ENCODE results near the gene CTXN3. TPM values are rescaled to one million over a fixed set of nuclear protein-coding genes. Genes with fewer than 3 reads are reported as not detected.

CTXN3 gene
- total and polyA plus RNA-seq, 2 donors: 0.30 TPM; not detected in 1

DNA sequence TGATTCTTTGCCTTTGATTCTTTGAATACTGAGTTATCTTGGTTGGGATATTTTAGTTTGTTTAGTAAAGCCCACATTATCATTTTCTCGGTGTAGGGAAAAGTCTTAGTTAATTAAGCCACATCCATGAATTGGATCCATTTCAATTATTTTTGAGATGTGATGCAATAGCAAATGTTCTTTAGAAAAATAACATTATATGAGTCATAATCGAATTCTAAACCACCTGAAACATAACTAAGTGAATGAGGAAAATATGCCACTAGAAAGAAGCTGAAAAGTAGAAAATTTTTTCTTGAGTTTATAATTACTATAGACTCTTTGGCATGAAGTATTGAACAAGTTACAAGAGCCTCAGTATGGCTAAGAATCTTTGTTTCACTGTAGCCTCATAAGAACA lies 36.8 kb downstream of the CTXN3 start:
- Histone ChIP-seq H3K27me3 (ENCODE audit: control insufficient read depth in 2 of 2, insufficient read depth in 1 of 2, low read length in 1 of 2) (no peaks in the 10 kb centered on the region), H3K27ac (ENCODE audit: low read depth in 1 of 2, low read length in 1 of 2) (no peak overlapping the region), H3K36me3 (ENCODE audit: control insufficient read depth in 2 of 2, insufficient read depth in 2 of 2, low read length in 1 of 2) (no peaks in the 10 kb centered on the region), H3K4me3 (ENCODE audit: low read length in 2 of 2) (no peak overlapping the region), H3K4me1 (ENCODE audit: control insufficient read depth in 2 of 2, insufficient read depth in 2 of 2, low read length in 2 of 2) (no peaks in the 10 kb centered on the region), H3K9me3 (ENCODE audit: control insufficient read depth in 2 of 2, insufficient read depth in 1 of 2, low read length in 1 of 2) (no peaks in the 10 kb centered on the region)
- WGBS: 85% methylated on average over 2 of the region's 2 CpGs
- no peak for DNase-seq (ENCODE audit: low read depth in 6 of 9, low spot score in 9 of 9)

DNA sequence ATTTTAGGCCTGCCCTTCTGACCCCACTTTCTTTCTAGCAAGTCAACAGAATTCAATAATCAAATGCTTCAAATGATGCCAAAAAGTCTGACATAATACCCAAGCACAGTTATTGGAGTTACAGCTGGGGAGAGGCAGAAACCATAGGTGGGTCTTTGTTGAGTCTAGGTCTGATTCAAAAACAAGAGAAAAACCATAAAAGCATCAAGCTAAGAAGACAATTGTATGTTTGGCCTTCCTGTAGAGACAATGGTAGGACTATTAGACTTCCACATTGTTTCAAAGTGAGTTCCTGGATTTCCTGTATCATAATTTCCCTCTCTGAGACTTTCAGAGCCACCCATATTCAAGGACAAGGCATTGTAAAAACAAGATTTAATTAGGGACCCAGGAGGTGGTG lies 37.5 kb downstream of the CTXN3 start:
- no peak overlapping the region for H3K4me3 ChIP-seq (ENCODE audit: low read length in 2 of 2)
- H3K27me3 ChIP-seq (ENCODE audit: control insufficient read depth in 2 of 2, insufficient read depth in 1 of 2, low read length in 1 of 2): no peaks in the 10 kb centered on the region
- no peaks in the 10 kb centered on the region for H3K9me3 ChIP-seq (ENCODE audit: control insufficient read depth in 2 of 2, insufficient read depth in 1 of 2, low read length in 1 of 2)
- H3K27ac ChIP-seq (ENCODE audit: low read depth in 1 of 2, low read length in 1 of 2): no peak overlapping the region
- H3K4me1 ChIP-seq (ENCODE audit: control insufficient read depth in 2 of 2, insufficient read depth in 2 of 2, low read length in 2 of 2): no peaks in the 10 kb centered on the region
- no peak for DNase-seq (ENCODE audit: low read depth in 6 of 9, low spot score in 9 of 9)
- no peaks in the 10 kb centered on the region for H3K36me3 ChIP-seq (ENCODE audit: control insufficient read depth in 2 of 2, insufficient read depth in 2 of 2, low read length in 1 of 2)

DNA sequence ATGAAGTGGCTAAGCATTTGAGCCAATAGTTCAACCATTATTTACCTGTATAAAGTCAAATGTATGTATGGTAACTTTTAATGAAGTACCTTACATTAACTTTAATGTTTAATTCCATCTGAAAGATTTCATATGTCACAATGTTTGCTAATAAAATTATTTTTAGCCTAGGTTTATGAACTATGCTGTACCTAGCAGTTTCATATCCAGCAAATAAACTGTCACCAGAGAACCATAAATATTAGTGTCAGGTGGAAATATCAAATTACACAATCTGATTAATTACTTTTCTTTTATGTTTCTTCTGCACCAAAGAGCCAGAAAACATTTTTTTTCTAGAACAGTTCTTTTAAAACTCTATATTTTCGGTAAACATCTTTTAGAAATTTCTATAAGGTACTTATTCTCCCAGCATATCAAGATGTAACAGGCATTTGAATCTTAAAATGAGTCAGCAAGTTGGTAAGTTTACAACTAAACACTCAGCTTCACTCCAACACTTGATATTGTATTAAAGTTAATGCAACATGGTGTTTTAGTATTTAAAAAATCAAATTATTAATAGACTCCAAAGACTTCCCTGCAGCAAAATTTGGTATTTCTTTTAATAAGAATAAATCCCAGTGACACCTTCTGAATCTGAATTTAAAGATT lies 45.8 kb downstream of the CTXN3 start:
- DNase-seq (ENCODE audit: low read depth in 6 of 9, low spot score in 9 of 9): no peak
- Histone ChIP-seq H3K9me3 (ENCODE audit: control insufficient read depth in 2 of 2, insufficient read depth in 1 of 2, low read length in 1 of 2) (no peaks in the 10 kb centered on the region), H3K4me3 (ENCODE audit: low read length in 2 of 2) (no peak overlapping the region), H3K27me3 (ENCODE audit: control insufficient read depth in 2 of 2, insufficient read depth in 1 of 2, low read length in 1 of 2) (no peaks in the 10 kb centered on the region), H3K27ac (ENCODE audit: low read depth in 1 of 2, low read length in 1 of 2) (no peak overlapping the region), H3K36me3 (ENCODE audit: control insufficient read depth in 2 of 2, insufficient read depth in 2 of 2, low read length in 1 of 2) (no peaks in the 10 kb centered on the region), H3K4me1 (ENCODE audit: control insufficient read depth in 2 of 2, insufficient read depth in 2 of 2, low read length in 2 of 2) (no peaks in the 10 kb centered on the region)
- WGBS: 87% methylated on average over 1 of the region's 1 CpG

DNA sequence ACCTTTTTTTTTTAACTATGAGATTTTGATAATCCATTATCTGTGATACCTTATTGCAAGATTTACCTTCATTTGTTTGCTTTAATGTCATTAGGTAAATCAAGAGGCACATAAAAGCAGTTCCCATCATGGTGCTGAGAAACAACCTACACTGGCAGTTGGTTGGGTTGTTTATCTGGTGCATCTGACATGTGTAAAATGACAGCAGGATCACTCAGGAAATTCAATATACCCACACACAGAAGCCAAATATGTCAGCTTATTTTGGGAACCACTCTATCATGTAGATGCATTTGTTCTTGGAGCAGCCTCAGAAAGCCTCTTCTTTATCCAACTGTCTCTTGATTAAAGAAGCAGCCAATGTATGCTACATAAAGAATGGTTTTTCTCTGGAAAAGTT lies 46.5 kb downstream of the CTXN3 start:
- no peak for DNase-seq (ENCODE audit: low read depth in 6 of 9, low spot score in 9 of 9)
- Histone ChIP-seq H3K9me3 (ENCODE audit: control insufficient read depth in 2 of 2, insufficient read depth in 1 of 2, low read length in 1 of 2) (no peaks in the 10 kb centered on the region), H3K4me3 (ENCODE audit: low read length in 2 of 2) (no peak overlapping the region), H3K4me1 (ENCODE audit: control insufficient read depth in 2 of 2, insufficient read depth in 2 of 2, low read length in 2 of 2) (no peaks in the 10 kb centered on the region), H3K27ac (ENCODE audit: low read depth in 1 of 2, low read length in 1 of 2) (no peak overlapping the region), H3K36me3 (ENCODE audit: control insufficient read depth in 2 of 2, insufficient read depth in 2 of 2, low read length in 1 of 2) (no peaks in the 10 kb centered on the region), H3K27me3 (ENCODE audit: control insufficient read depth in 2 of 2, insufficient read depth in 1 of 2, low read length in 1 of 2) (no peaks in the 10 kb centered on the region)

DNA sequence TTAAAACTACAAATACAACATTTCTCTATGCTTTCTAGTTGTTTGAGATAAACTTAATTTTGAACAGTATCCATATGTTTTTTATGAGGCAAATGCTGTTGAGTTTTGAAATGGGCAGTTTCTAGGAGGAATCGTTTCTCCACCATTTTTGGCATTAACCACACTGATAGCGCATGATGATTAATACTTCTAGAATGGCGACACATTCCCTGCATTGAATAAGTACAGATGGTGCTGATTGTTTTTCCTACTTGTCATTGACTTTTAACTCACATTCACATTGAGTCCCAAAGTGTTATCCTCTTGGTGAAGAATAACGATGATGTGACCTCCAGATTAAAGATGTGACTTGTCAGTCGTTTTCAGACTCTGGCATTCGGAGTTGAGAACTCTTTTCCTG lies 47.8 kb downstream of the CTXN3 start:
- 94% methylated on average over 6 of the region's 6 CpGs for WGBS
- Histone ChIP-seq H3K4me1 (ENCODE audit: control insufficient read depth in 2 of 2, insufficient read depth in 2 of 2, low read length in 2 of 2) (no peaks in the 10 kb centered on the region), H3K36me3 (ENCODE audit: control insufficient read depth in 2 of 2, insufficient read depth in 2 of 2, low read length in 1 of 2) (no peaks in the 10 kb centered on the region), H3K27me3 (ENCODE audit: control insufficient read depth in 2 of 2, insufficient read depth in 1 of 2, low read length in 1 of 2) (no peaks in the 10 kb centered on the region), H3K4me3 (ENCODE audit: low read length in 2 of 2) (no peak overlapping the region), H3K9me3 (ENCODE audit: control insufficient read depth in 2 of 2, insufficient read depth in 1 of 2, low read length in 1 of 2) (no peaks in the 10 kb centered on the region), H3K27ac (ENCODE audit: low read depth in 1 of 2, low read length in 1 of 2) (no peak overlapping the region)
- DNase-seq (ENCODE audit: low read depth in 6 of 9, low spot score in 9 of 9): no peak

DNA sequence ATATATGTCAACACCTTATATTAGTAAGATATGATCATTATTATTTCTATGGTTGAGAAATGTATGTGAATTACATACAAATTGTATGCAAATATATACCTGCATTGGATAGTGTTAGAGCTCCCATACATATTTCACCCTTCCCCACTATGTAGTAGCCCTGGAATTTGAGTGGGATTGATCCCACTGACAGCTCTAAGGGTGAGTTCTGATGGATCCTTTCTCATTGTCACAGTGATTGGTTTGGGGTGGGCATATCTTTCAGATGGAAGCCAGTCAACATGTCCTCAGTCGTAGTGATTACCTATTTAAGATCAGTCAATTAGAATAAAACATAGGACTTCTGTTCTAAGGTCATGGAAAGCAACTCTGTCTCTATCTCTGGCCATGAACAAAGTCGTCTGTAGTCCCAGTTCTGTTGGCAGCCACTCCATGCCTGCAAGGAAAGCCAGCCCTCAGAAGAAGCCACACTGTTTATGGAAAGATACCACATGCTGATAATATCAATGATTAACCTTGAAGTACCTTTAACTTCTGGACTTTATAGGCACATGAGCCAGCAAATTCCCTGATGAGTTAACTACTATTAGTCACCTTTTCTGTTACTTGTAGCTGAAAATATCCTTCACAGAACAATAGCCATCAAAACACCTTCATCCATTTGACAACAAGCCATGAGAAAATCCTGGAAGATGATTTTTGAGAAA lies 49.2 kb downstream of the CTXN3 start:
- Histone ChIP-seq H3K4me1 (ENCODE audit: control insufficient read depth in 2 of 2, insufficient read depth in 2 of 2, low read length in 2 of 2) (no peaks in the 10 kb centered on the region), H3K36me3 (ENCODE audit: control insufficient read depth in 2 of 2, insufficient read depth in 2 of 2, low read length in 1 of 2) (no peaks in the 10 kb centered on the region), H3K9me3 (ENCODE audit: control insufficient read depth in 2 of 2, insufficient read depth in 1 of 2, low read length in 1 of 2) (no peaks in the 10 kb centered on the region), H3K27me3 (ENCODE audit: control insufficient read depth in 2 of 2, insufficient read depth in 1 of 2, low read length in 1 of 2) (no peaks in the 10 kb centered on the region), H3K27ac (ENCODE audit: low read depth in 1 of 2, low read length in 1 of 2) (no peak overlapping the region), H3K4me3 (ENCODE audit: low read length in 2 of 2) (no peak overlapping the region)
- WGBS: 84% methylated on average over 2 of the region's 2 CpGs
- DNase-seq (ENCODE audit: low read depth in 6 of 9, low spot score in 9 of 9): no peak

DNA sequence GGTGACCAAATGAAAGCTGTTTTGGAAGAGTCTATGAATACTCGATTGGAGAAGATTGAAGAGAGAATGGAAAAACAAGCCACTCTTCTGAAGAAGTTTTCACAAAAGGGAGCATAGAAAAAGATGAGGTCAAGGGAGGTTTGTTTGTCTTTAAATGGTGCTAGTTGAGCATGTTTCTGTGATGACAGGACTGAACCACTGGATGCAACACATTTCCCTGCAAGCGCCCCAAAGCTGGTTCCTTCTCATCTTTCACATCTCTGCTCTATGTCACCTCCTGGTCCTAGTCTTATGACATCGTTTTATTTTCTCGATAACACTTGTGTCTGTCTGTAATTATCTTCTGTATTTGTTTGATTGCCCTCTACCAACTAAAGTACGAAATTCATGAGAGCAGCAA lies 50.5 kb downstream of the CTXN3 start:
- no peaks in the 10 kb centered on the region for H3K36me3 ChIP-seq (ENCODE audit: control insufficient read depth in 2 of 2, insufficient read depth in 2 of 2, low read length in 1 of 2)
- DNase-seq (ENCODE audit: low read depth in 6 of 9, low spot score in 9 of 9): no peak
- no peaks in the 10 kb centered on the region for H3K27me3 ChIP-seq (ENCODE audit: control insufficient read depth in 2 of 2, insufficient read depth in 1 of 2, low read length in 1 of 2)
- H3K9me3 ChIP-seq (ENCODE audit: control insufficient read depth in 2 of 2, insufficient read depth in 1 of 2, low read length in 1 of 2): no peaks in the 10 kb centered on the region
- WGBS: 94% methylated on average over 5 of the region's 5 CpGs
- H3K4me1 ChIP-seq (ENCODE audit: control insufficient read depth in 2 of 2, insufficient read depth in 2 of 2, low read length in 2 of 2): no peaks in the 10 kb centered on the region
- H3K27ac ChIP-seq (ENCODE audit: low read depth in 1 of 2, low read length in 1 of 2): no peak overlapping the region
- H3K4me3 ChIP-seq (ENCODE audit: low read length in 2 of 2): no peak overlapping the region

DNA sequence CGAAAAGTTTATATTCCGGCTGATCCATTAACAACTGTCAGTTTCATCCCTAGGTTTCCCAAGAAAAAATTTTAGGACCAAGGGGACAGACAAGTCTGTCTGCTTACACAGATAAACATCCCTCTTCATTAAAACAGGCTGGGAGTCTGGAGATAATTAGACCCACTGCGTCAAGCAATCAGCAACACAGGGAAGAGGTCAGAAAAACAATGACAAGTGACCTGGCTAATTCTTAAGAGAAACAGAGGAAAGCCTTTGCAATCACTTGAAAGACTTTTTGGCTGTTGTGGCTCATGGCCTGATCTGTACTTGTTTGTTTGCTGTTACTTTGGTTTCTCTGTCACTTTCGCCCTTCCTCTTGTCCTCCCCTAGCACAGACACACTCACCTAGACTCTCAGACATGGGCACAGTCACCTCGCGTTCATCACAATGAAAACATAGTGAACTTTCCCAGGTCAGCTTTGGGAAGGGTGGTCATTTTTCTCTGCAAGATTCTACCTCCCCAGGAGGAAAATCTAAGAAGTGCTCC lies 51.4 kb downstream of the CTXN3 start:
- WGBS: 96% methylated on average over 6 of the region's 6 CpGs
- Histone ChIP-seq H3K27ac (ENCODE audit: low read depth in 1 of 2, low read length in 1 of 2) (no peak overlapping the region), H3K4me1 (ENCODE audit: control insufficient read depth in 2 of 2, insufficient read depth in 2 of 2, low read length in 2 of 2) (no peaks in the 10 kb centered on the region), H3K27me3 (ENCODE audit: control insufficient read depth in 2 of 2, insufficient read depth in 1 of 2, low read length in 1 of 2) (no peaks in the 10 kb centered on the region), H3K4me3 (ENCODE audit: low read length in 2 of 2) (no peak overlapping the region), H3K9me3 (ENCODE audit: control insufficient read depth in 2 of 2, insufficient read depth in 1 of 2, low read length in 1 of 2) (no peaks in the 10 kb centered on the region), H3K36me3 (ENCODE audit: control insufficient read depth in 2 of 2, insufficient read depth in 2 of 2, low read length in 1 of 2) (no peaks in the 10 kb centered on the region)
- DNase-seq (ENCODE audit: low read depth in 6 of 9, low spot score in 9 of 9): no peak

DNA sequence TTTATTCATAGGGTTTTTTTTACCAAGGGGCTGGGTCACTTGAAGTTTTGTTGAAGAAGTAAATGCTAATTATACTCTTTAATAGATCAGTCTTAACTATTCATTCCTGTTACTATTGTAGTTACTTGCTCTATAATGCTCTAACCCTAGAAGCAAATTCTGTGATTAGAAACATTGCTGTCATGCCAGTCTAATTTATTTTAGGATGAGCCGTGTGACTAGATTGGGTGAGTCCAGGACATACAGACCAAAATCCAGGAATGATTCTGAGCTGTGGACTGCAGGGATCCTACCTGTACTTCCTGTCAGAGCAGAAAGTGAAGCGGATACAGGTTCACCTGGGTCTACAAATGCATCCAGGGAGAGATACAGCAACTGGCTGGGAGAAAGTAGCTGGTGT lies 53.6 kb downstream of the CTXN3 start:
- no peaks in the 10 kb centered on the region for H3K4me1 ChIP-seq (ENCODE audit: control insufficient read depth in 2 of 2, insufficient read depth in 2 of 2, low read length in 2 of 2)
- no peak overlapping the region for H3K4me3 ChIP-seq (ENCODE audit: low read length in 2 of 2)
- H3K27ac ChIP-seq (ENCODE audit: low read depth in 1 of 2, low read length in 1 of 2): no peak overlapping the region
- DNase-seq (ENCODE audit: low read depth in 6 of 9, low spot score in 9 of 9): no peak
- 98% methylated on average over 2 of the region's 2 CpGs for WGBS
- no peaks in the 10 kb centered on the region for H3K27me3 ChIP-seq (ENCODE audit: control insufficient read depth in 2 of 2, insufficient read depth in 1 of 2, low read length in 1 of 2)
- no peaks in the 10 kb centered on the region for H3K9me3 ChIP-seq (ENCODE audit: control insufficient read depth in 2 of 2, insufficient read depth in 1 of 2, low read length in 1 of 2)
- H3K36me3 ChIP-seq (ENCODE audit: control insufficient read depth in 2 of 2, insufficient read depth in 2 of 2, low read length in 1 of 2): no peaks in the 10 kb centered on the region
